Measurements from ENCODE around the gene CARNS1.

Gene CARNS1

GRCh38 chr11:67376873-67377808 is 38.3 kb upstream of the CARNS1 start:
- no peak for DNase-seq

- DNase-seq = no peak
These were observed 36.9 kb upstream of the CARNS1 start for GRCh38 chr11:67378544-67378943.

DNA sequence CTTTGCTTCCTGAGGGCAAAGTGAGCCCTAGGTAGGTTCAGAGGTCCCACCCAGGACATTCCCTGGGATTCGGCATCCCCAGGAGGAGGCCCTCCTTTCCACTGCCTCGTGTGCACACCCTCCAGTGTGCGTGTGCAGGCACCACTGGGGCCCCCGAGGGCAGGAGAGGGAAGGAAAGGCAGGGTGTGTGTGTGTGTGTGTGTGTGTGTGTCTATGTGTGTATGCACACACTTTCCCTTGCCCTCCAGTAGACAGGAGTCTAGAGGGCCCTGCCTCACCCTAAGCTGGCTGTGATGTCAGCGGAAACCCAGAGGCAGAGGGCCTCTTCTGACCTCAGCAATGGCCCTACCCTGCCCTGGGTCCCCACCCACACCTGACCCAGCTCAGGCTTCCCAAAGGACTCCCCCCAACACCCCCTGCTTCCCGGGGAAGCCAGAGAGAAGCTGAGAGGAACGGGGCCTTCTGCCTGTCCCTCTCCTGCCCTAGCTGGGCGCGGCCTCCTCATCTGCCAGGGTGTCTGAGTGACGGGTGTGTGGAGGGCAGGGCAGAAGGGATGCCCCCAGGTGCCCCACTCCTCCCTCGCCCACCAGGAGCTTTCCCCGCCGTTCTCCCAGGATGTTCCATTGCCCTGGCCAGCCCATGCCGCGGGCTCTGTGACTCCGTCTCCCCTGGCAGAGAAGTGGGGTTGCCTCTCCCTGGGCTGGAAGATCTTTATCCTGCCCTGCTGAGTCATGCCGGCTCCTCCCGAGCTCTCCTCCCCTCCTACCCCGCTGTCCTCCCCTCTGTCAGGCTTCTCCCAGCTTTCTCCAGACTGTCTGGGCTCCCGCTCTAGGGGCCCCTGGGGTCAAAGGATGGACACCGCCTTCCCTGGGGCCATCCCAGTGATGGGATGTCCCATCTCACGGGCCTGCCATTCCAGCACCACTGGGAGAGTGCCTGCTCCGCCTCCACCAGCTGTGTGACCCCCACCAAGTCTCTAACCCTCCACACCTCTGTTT is 36.1 kb upstream of the CARNS1 start:
- DNase-seq = no peak

DNA sequence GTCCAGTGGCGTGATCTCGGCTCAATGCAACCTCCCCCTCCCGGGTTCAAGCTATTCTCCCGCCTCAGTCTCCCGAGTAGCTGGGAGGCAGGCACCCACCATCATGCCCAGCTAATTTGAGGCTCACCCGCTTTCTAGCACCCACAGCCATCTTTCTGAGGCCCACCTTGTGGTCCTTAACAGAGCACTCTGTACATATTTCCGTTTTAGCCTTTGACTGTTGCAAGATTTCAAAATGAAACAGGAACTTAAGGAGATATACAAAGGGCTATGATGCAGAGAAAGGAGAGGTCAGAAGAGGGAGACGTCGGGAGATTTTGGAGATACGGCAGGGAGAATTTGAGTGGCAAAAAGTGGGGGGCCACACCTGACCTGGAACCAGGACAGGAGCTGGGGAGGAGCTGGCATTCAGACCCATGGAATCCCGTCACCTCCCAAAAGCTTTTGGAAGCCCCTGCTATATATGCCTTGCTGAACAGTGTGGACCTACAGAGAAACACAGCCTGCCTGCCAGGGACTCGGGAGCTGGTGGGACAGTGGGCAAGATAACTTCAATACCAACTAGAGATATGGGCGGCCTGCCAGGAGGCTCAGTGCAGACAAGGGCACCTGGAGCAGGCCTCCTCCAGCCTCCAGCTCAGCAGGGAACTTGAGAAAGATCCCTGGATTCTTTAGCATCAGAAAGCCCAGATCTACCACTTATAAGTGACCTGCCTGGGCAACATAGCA is 34.1 kb upstream of the CARNS1 start:
- DNase-seq = no peak

GRCh38 chr11:67382276-67383136 is 33.0 kb upstream of the CARNS1 start:
- no peak for DNase-seq

DNA sequence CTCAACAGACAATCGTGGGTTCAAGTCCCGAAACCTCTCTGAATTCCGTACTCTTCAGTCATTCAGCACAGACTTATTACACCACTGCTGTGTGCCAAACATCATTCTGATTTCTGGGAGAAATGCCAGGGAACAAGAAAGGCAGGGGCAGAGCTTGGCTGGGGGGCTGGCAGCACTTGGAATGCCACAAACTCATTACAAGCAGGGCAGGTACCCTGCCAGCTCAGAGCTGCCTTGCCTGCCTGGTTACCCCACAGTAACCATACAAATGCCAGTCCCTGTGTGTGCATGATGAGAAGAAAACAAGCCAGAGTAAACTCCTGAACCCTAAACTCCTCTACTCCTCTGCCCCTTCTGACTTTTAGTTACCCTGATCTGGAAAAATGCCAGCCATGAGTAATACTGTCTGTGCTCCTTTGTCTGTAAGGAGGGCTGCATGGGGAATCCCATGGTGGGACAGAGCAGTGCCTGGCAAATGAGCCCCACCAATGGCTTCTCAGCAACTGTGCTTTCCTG is 30.6 kb upstream of the CARNS1 start:
- DNase-seq = no peak

DNA sequence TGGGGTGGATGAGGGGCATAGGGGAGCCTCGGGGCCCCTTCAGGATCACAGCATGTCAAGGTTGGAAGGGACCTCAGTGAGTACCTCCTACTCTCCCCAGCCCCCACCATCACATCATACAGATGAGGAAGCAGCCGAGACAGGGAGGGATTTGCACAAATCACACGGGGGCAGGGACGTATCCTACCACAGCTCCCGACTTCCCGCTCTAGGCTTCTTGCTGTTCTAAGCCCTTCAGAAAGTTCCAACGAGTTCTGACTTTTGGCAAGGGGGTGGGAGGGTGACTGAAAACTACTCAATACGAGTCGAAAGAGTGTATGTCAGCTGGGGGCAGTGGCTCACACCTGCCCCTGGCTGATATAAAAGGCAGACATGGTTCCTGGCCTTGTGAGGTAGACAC is 28.4 kb upstream of the CARNS1 start:
- DNase-seq = no peak

- DNase-seq = no peak
These were observed 28.0 kb upstream of the CARNS1 start for GRCh38 chr11:67387518-67387917.

DNA sequence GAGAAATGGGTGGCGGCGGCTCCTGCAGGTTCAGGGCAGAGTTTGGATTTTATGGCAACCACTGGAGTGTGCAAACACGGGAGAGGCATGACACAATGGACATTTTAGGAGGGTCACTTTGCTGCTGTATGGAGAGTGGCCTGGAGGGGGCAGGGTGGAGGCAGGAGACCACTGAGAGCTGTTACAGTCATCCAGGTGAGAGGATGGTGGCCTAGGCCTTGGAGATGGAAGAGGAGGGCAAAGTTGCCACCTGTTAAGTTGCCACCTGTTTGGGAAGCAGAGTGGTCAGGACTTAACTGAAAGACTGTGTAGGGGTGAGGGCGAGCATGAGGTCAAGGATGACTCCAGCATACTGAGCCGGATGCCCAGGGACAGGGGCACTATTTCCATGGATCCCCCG is 26.0 kb upstream of the CARNS1 start:
- no peak for DNase-seq

DNA sequence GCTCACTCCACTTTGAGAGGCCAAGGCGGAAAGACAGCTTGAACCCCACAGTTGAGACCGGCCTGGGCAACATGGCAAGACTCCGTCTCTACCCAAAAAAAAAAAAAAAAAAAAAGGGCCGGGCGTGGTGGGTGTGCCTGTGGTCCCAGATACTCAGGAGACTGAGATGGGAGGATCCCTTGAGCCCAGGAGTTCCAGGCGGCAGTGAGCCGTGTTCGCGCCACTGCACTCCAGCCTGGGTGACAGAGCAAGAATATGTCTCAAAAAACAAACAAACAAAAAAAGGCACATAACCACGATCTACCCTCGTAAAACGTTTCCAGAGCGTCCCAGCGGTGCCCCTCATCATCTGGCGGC is 24.6 kb upstream of the CARNS1 start:
- DNase-seq = no peak

- peak; percentile 94 for DNase-seq
These were observed 23.9 kb upstream of the CARNS1 start, which contains the start of gene RAD9A for GRCh38 chr11:67391304-67392182. Gene RAD9A (plus strand): TSS chr11:67391986. CDS start chr11:67392045, 59 bp downstream.

GRCh38 chr11:67392183-67392715 is 23.2 kb upstream of the CARNS1 start:
- DNase-seq = no peak

DNA sequence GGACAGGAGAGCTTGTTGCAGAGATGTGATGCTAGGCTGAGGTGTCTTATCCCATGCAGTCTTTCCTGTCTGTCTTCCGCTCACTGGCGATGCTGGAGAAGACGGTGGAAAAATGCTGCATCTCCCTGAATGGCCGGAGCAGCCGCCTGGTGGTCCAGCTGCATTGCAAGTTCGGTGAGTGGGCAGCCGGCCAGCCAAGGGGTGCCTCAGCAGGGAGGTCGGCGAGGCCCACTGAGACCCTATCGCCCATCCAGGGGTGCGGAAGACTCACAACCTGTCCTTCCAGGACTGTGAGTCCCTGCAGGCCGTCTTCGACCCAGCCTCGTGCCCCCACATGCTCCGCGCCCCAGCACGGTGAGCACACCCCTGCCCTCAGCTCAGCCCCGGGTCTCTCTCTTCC is 22.0 kb upstream of the CARNS1 start:
- DNase-seq = no peak

DNA sequence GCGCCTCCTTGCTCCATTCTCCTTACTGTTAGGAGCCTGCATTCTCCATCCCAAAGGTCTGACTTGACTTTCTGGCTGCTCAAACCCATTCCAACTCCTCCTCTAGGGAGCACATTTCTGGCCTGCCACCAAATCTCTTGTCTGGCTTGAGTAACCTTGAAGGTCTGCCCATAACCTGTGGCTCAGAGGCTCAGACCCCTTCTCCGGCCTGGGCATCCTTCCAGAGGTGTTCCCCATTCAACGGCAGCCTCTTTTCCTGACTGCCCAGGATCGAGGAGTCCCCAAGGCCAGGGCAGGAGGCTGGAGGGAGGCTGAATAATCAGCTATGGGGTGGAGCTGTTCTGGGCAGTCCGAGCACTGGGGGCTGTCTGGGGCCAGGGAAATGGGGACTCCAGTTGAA is 21.5 kb upstream of the CARNS1 start:
- DNase-seq = no peak

DNA sequence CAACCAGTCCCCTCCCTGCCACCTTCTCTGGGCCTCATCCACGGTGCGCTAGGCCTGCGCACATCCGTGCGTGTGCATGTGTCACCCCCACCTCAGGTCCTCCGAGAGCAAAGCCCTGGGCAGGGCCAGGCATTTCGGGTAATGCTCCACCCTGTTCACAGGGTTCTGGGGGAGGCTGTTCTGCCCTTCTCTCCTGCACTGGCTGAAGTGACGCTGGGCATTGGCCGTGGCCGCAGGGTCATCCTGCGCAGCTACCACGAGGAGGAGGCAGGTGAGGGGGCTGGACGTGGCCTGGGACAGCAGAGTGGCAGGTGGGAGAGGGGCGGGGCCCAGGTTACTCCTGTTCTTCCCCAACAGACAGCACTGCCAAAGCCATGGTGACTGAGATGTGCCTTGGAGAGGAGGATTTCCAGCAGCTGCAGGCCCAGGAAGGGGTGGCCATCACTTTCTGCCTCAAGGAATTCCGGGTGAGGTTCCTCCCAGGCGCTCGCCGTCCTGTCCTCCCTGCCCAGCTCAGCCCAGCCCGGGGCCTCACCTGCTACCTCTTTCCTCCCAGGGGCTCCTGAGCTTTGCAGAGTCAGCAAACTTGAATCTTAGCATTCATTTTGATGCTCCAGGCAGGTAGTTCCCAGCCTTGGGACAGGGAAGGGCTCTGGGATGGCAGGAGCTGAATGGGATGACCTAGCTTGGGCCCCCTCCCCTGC is 19.8 kb upstream of the CARNS1 start:
- DNase-seq = no peak

- no peak for DNase-seq
These were observed 19.3 kb upstream of the CARNS1 start for GRCh38 chr11:67396259-67396581.

GRCh38 chr11:67396587-67397389 is 18.7 kb upstream of the CARNS1 start:
- no peak for DNase-seq

GRCh38 chr11:67397536-67397935 is 17.9 kb upstream of the CARNS1 start:
- no peak for DNase-seq

All from activated gamma-delta T cell (primary cell).